ENCODE data around the gene LRCH2.

Gene LRCH2

DNA sequence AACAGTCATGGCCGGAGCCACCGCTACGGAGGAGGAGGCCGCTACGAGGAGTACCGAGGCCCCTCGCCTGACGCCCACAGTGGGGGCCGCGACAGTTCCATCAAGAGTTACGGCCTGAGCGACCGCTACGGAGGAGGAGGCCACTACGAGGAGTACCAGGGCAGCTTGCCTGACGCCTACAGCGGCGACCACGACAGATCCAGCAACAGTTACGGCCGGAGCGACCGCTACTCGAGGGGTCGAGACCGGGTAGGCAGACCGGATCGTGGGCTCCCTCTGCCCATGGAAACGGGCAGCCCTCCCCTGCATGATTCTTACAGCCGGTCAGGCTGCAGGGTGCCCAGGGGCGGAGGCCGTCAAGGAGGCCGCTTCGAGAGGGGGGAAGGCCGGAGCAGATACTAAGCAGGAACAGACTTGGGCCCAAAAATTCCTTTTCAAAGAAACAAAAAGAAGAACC is 41.6 kb downstream of the LRCH2 start:
- Mint-ChIP-seq H3K4me1 (no peaks in the 10 kb centered on the region), H3K9me3 (peaks cover 47% of the 10 kb centered on the region), H3K27me3 (ENCODE audit: low read depth, poor library complexity) (no peaks in the 10 kb centered on the region), H3K4me3 (no peak overlapping the region), H3K36me3 (ENCODE audit: low read depth) (peaks cover 56% of the 10 kb centered on the region), H3K27ac (no peak overlapping the region)
- no peak for DNase-seq
- TF ChIP-seq, protein P1, sequence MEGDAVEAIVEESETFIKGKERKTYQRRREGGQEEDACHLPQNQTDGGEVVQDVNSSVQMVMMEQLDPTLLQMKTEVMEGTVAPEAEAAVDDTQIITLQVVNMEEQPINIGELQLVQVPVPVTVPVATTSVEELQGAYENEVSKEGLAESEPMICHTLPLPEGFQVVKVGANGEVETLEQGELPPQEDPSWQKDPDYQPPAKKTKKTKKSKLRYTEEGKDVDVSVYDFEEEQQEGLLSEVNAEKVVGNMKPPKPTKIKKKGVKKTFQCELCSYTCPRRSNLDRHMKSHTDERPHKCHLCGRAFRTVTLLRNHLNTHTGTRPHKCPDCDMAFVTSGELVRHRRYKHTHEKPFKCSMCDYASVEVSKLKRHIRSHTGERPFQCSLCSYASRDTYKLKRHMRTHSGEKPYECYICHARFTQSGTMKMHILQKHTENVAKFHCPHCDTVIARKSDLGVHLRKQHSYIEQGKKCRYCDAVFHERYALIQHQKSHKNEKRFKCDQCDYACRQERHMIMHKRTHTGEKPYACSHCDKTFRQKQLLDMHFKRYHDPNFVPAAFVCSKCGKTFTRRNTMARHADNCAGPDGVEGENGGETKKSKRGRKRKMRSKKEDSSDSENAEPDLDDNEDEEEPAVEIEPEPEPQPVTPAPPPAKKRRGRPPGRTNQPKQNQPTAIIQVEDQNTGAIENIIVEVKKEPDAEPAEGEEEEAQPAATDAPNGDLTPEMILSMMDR (IDR thresholded peaks at IDR 0.05), result no peak

DNA sequence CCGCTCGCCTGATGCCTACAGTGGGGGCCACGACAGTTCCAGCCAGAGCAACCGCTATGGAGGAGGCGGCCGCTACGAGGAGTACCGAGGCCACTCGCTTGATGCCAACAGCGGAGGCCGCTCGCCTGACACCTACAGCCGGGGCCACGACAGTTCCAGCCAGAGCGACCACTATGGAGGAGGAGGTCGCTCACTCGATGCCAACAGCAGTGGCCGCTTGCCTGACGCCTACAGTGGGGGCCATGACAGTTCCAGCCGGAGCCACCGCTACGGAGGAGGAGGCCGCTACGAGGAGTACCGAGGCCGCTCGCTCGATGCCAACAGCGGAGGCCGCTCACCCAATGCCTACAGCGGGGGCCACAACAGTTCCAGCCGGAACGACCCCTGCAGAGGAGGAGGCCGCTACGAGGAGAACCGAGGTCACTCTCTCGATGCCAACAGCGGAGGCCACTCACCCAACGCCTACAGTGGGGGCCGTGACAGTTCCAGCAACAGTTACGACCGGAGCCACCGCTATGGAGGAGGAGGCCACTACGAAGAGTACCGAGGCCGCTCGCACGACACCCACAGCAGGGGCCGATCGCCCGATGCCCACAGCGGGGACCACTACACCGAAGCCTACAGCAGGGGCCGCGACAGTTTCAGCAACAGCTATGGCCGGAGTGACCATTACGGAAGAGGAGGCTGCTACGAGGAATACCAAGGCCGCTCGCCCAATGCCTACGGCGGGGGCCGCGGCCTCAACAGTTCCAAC is 42.2 kb downstream of the LRCH2 start:
- Mint-ChIP-seq H3K4me1 (no peaks in the 10 kb centered on the region), H3K4me3 (no peak overlapping the region), H3K27me3 (ENCODE audit: low read depth, poor library complexity) (no peaks in the 10 kb centered on the region), H3K9me3 (peaks cover 47% of the 10 kb centered on the region), H3K27ac (no peak overlapping the region), H3K36me3 (ENCODE audit: low read depth) (peaks cover 56% of the 10 kb centered on the region)
- no peak for DNase-seq
- TF ChIP-seq, protein P1 (IDR thresholded peaks at IDR 0.05), result no peak

DNA sequence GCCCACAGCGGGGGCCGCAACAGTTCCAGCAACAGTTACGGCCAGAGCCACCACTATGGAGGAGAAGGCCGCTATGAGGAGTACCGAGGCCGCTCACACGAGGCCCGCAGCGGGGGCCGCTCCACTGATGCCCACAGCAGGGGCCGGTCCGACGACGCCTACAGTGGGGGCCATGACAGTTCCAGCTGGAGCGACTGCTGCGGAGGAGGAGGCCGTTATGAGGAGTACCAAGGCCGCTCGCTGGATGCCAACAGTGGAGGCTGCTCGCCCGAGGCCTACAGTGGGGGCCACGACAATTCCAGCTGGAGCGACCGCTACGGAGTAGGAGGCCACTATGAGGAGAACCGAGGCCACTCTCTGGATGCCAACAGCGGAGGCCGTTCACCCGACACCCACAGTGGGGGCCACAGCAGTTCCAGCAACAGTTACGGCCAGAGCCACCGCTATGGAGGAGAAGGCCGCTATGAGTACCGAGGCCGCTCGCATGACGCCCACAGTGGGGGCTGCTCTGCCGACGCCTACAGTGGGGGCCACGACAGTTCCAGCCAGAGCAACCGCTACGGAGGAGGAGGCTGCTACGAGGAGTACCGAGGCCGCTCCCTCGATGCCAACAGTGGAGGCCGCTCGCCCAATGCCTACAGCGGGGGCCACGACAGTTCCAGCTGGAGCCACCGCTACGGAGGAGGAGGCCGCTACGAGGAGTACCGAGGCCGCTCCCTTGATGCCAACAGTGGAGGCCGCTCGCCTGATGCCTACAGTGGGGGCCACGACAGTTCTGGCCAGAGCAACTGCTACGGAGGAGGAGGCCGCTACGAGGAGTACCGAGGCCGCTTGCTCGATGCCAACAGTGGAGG is 43.0 kb downstream of the LRCH2 start:
- no peak for DNase-seq
- H3K4me1 Mint-ChIP-seq, result no peaks in the 10 kb centered on the region
- H3K9me3 Mint-ChIP-seq, result peaks cover 47% of the 10 kb centered on the region
- peaks cover 61% of the 10 kb centered on the region for H3K36me3 Mint-ChIP-seq (ENCODE audit: low read depth)
- TF ChIP-seq, protein P1 (IDR thresholded peaks at IDR 0.05), result no peak
- no peaks in the 10 kb centered on the region for H3K27me3 Mint-ChIP-seq (ENCODE audit: low read depth, poor library complexity)
- H3K27ac Mint-ChIP-seq, result no peak overlapping the region
- H3K4me3 Mint-ChIP-seq, result no peak overlapping the region

DNA sequence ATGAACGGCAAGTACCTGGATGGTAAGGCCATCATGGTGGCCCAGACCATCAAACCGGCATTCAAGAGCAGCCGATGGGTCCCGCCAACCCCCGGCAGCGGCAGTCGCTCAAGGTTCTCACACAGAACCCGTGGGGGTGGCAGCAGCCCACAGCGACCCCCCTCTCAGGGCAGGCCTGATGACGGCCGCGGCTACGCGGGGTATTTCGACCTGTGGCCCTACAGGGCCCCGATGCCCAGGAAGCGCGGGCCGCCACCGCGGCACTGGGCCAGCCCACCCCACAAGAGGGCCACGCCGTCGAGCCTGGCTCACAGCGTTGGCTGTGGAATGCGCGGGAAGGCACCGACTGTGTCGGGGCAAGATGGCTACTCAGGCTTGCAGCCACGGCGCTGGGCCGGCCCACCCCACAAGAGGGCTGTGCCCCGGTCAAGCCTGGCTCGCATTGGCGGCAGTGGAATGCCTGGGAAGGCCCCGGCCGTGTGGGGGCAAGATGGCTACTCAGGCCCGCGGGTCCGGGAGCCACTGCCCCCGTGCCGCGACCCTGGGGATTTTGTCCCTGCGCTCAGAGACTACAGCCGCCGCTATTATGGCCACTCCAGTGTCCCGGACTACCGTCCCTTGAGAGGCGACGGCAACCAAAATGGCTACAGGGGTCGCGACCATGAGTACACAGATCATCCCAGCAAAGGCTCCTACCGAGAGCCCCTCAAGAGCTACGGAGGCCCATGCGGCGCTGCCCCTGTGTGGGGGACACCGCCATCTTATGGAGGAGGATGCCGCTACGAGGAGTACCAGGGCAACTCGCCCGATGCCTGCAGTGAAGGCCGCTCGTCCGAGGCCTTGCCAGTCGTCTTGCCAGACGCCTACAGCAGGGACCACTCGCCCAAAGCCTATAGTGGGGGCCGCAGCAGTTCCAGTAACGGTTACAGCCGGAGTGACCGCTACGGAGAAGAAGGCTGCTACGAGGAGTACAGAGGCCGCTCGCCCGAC is 44.0 kb downstream of the LRCH2 start:
- TF ChIP-seq, protein P1 (IDR thresholded peaks at IDR 0.05), result no peak
- no peaks in the 10 kb centered on the region for H3K4me1 Mint-ChIP-seq
- H3K36me3 Mint-ChIP-seq (ENCODE audit: low read depth), result peaks cover 64% of the 10 kb centered on the region
- H3K9me3 Mint-ChIP-seq, result peaks cover 47% of the 10 kb centered on the region
- no peak overlapping the region for H3K4me3 Mint-ChIP-seq
- no peak for DNase-seq
- H3K27ac Mint-ChIP-seq, result no peak overlapping the region
- no peaks in the 10 kb centered on the region for H3K27me3 Mint-ChIP-seq (ENCODE audit: low read depth, poor library complexity)

DNA sequence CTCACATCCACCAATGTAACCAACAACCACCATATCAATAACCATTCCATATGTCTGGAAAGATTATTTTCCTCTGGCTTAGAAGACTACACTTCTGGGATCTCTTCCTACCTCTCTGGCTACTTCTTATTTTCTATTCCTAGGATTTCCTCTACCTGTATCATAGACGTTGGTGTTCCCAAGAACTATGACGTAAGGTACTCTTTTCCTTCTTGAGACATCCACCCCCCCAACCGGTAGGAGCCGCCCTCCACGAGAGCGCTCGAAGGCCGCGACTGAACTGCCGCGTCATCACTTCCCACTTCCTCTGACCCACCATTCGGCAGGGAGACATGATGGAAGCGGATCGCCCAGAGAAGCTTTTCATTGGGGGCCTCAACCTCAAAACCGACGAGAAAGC is 44.8 kb downstream of the LRCH2 start, which contains the start of gene RBMXL3:
RBMXL3 (plus strand) TSS at position 301 of the 400 bp plus-strand sequence; CDS start at position 333, 32 bp downstream.
- no peak for DNase-seq
- TF ChIP-seq, protein P1 (IDR thresholded peaks at IDR 0.05), result no peak
- Mint-ChIP-seq H3K4me1 (no peaks in the 10 kb centered on the region), H3K4me3 (no peak within 1 kb of the TSS), H3K36me3 (ENCODE audit: low read depth) (peaks cover 62% of the 10 kb centered on the region), H3K27me3 (ENCODE audit: low read depth, poor library complexity) (no peaks in the 10 kb centered on the region), H3K9me3 (peaks cover 47% of the 10 kb centered on the region), H3K27ac (no peak within 1 kb of the TSS)

Data from nephron progenitor cell (in vitro differentiated cells).